ENCODE data around the gene KBTBD4. TPM values are rescaled to one million over a fixed set of nuclear protein-coding genes. Genes with fewer than 3 reads are reported as not detected.
A peak's percentile ranks its signal among the peaks of the same experiment; 100 is the strongest.

Gene KBTBD4
- total RNA-seq, 1 experiment from 2014 or later, result 13.2 TPM

GRCh38 chr11:47552056-47552565 is 26.7 kb downstream of the KBTBD4 start (continued):
- no peak for TF ChIP-seq YY1 (IDR thresholded peaks at IDR 0.05; ENCODE audit: extremely low read depth, insufficient replicate concordance, low read depth, low read length)
- TF ChIP-seq EZH2phosphoT487 (IDR thresholded peaks at IDR 0.05; ENCODE audit: borderline replicate concordance), result no peak
- TF ChIP-seq ZNF274 (IDR thresholded peaks at IDR 0.05; ENCODE audit: low read depth, low read length), result no peak
- no peak for TF ChIP-seq EZH2 (IDR thresholded peaks at IDR 0.05)
- no peak for TF ChIP-seq CTCF (IDR thresholded peaks at IDR 0.05 in 2 of 3, conservative IDR thresholded peaks at IDR 0.05 in 1 of 3; ENCODE audit: borderline replicate concordance in 1 of 3, insufficient read depth in 1 of 3, low read depth in 2 of 3, low read length in 2 of 3)
- no peak for TF ChIP-seq FOSL1 (IDR thresholded peaks at IDR 0.05; ENCODE audit: low read depth)
- no peak for TF ChIP-seq ZFX (IDR thresholded peaks at IDR 0.05)

GRCh38 chr11:47551086-47551485 is 27.7 kb downstream of the KBTBD4 start:
- POLR2A ChIA-PET, result interaction anchor here (1.0 to 1.5 kb wide), 3 partner anchors 11 to 29 kb away, joined by 3 read pairs; partner anchors contain the start of gene PTPMT1
- TF ChIP-seq CTCF (IDR thresholded peaks at IDR 0.05 in 2 of 3, conservative IDR thresholded peaks at IDR 0.05 in 1 of 3; ENCODE audit: borderline replicate concordance in 1 of 3, insufficient read depth in 1 of 3, low read depth in 2 of 3, low read length in 2 of 3) (peak; percentile 13 to 48 (median 41); a peak in 4 of 6 replicates), POLR2A (IDR thresholded peaks at IDR 0.05; ENCODE audit: borderline replicate concordance, extremely low read depth, insufficient read depth, insufficient read length) (no peak), RAD21 (IDR thresholded peaks at IDR 0.05; ENCODE audit: low read depth) (no peak; the same call in 1 of the 2 replicates), MAX (IDR thresholded peaks at IDR 0.05) (peak; percentile 43; the same call in 1 of the 2 replicates), JUND (IDR thresholded peaks at IDR 0.05) (no peak)
- Histone ChIP-seq H3K79me2 (ENCODE audit: insufficient read depth, low read length) (peaks cover 71% of the 10 kb centered on the region), H4K20me1 (ENCODE audit: insufficient read depth) (peaks cover 6% of the 10 kb centered on the region; the same call in 1 of the 2 replicates), H3K27ac (ENCODE audit: low read depth, low read length) (peak overlapping the region; percentile 93; the same call in 1 of the 2 replicates), H3K9me3 (ENCODE audit: control insufficient read depth in 1 of 2, insufficient read depth in 1 of 2, low read depth in 1 of 2, low read length in 2 of 2) (no peaks in the 10 kb centered on the region), H3K27me3 (ENCODE audit: insufficient read depth, low read length) (no peaks in the 10 kb centered on the region), H3K4me2 (ENCODE audit: low read length) (peak overlapping the region; percentile 98), H3K9me2 (ENCODE audit: insufficient read depth) (no peaks in the 10 kb centered on the region), H2AFZ (ENCODE audit: low read depth, low read length, poor library complexity, severe bottlenecking) (no peak overlapping the region), H3K9ac (ENCODE audit: low read length) (peak overlapping the region; percentile 92; the same call in 1 of the 2 replicates), H3K4me3 (replicated peaks in 1 of 2; ENCODE audit: low read depth in 1 of 2, low read length in 2 of 2) (peak overlapping the region; percentile 94 to 97), H3K36me3 (ENCODE audit: control insufficient read depth in 1 of 2, insufficient read depth in 2 of 2, low read length in 2 of 2) (peaks cover 0 to 4% of the 10 kb centered on the region in 2 experiments; a peak in 1 of 4 replicates), H3K4me1 (ENCODE audit: control insufficient read depth in 1 of 2, insufficient read depth in 2 of 2, low read length in 2 of 2) (peaks cover 13 to 38% of the 10 kb centered on the region in 2 experiments)
- DNase-seq (ENCODE audit: low read depth, low spot score), result no peak
- intact Hi-C loops (cut with micrococcal nuclease), result loop anchor here (5.0 to 10.0 kb wide), 2 partner anchors 126 to 216 kb away; partner anchors contain the start of genes FNBP4 and PSMC3
- BruUV-seq (replicated peaks), result no TSS peak
- RAD21 ChIA-PET (ENCODE audit: low non-redundant PET in 1 of 2, low total read pairs in 2 of 2, uncharacterized antibody in 2 of 2, unreplicated experiment in 2 of 2), result no interaction called here
- no peak for ATAC-seq
- CTCF ChIA-PET, result interaction anchor here (1.5 to 1.6 kb wide), 2 partner anchors 10 to 16 kb away, joined by 5 to 9 read pairs; no protein-coding TSS in a partner anchor

All from HCT116 (cell line).